ENCODE measurements around the gene KPNA6. TPM values are rescaled to one million over a fixed set of nuclear protein-coding genes. Genes with fewer than 3 reads are reported as not detected.

Gene KPNA6
- polyA plus RNA-seq, 1 donor from 2014 or later, result 17.3 TPM

GRCh38 chr1:32104127-32104526 lies 3.7 kb upstream of the KPNA6 start:
- Histone ChIP-seq H3K36me3 (ENCODE audit: insufficient read depth, low read length) (no peaks in the 10 kb centered on the region), H3K9ac (ENCODE audit: low read length) (no peak overlapping the region), H3K4me2 (ENCODE audit: low read length) (no peak overlapping the region), H3K27me3 (ENCODE audit: insufficient read depth, low read depth, low read length) (no peaks in the 10 kb centered on the region), H3K79me2 (replicated peaks; ENCODE audit: insufficient read depth, low read length) (peaks cover 6% of the 10 kb centered on the region), H3K27ac (ENCODE audit: low read length) (no peak overlapping the region), H2AFZ (ENCODE audit: low read depth, low read length) (no peak overlapping the region), H3K4me3 (ENCODE audit: low read length) (no peak overlapping the region), H3K9me2 (ENCODE audit: insufficient read depth, low read length) (no peaks in the 10 kb centered on the region), H3K9me3 (ENCODE audit: low read length) (no peaks in the 10 kb centered on the region), H3F3A (ENCODE audit: insufficient read depth, low read length, poor library complexity, severe bottlenecking) (no peaks in the 10 kb centered on the region), H4K20me1 (ENCODE audit: insufficient read depth) (no peaks in the 10 kb centered on the region)
- no peak for TF ChIP-seq TAF1 (IDR thresholded peaks at IDR 0.05; ENCODE audit: low read depth)
- no peak for TF ChIP-seq MXI1 (conservative IDR thresholded peaks at IDR 0.05; ENCODE audit: poor library complexity, severe bottlenecking)
- TF ChIP-seq CTCF (IDR thresholded peaks at IDR 0.05; ENCODE audit: poor library complexity, severe bottlenecking), result no peak
- TF ChIP-seq RAD21 (conservative IDR thresholded peaks at IDR 0.05), result no peak
- no peak for TF ChIP-seq EP300 (conservative IDR thresholded peaks at IDR 0.05; ENCODE audit: poor library complexity, severe bottlenecking)
- TF ChIP-seq EZH2 (IDR thresholded peaks at IDR 0.05; ENCODE audit: borderline replicate concordance, insufficient read depth, low read length, poor library complexity, severe bottlenecking), result no peak
- no peak for TF ChIP-seq SMC3 (conservative IDR thresholded peaks at IDR 0.05; ENCODE audit: poor library complexity)
- no peak for TF ChIP-seq POLR2AphosphoS5 (IDR thresholded peaks at IDR 0.05)
- no peak for TF ChIP-seq REST (IDR thresholded peaks at IDR 0.05; ENCODE audit: borderline replicate concordance)

GRCh38 chr1:32105338-32105737 lies 2.5 kb upstream of the KPNA6 start:
- Histone ChIP-seq H3F3A (ENCODE audit: insufficient read depth, low read length, poor library complexity, severe bottlenecking) (no peaks in the 10 kb centered on the region), H3K79me2 (replicated peaks; ENCODE audit: insufficient read depth, low read length) (peaks cover 18% of the 10 kb centered on the region), H3K27me3 (ENCODE audit: insufficient read depth, low read depth, low read length) (no peaks in the 10 kb centered on the region), H3K9me3 (ENCODE audit: low read length) (no peaks in the 10 kb centered on the region), H3K9me2 (ENCODE audit: insufficient read depth, low read length) (no peaks in the 10 kb centered on the region), H3K4me2 (ENCODE audit: low read length) (no peak overlapping the region), H2AFZ (ENCODE audit: low read depth, low read length) (no peak overlapping the region), H3K27ac (ENCODE audit: low read length) (no peak overlapping the region), H3K36me3 (ENCODE audit: insufficient read depth, low read length) (no peaks in the 10 kb centered on the region), H3K9ac (ENCODE audit: low read length) (no peak overlapping the region), H3K4me3 (ENCODE audit: low read length) (no peak overlapping the region), H4K20me1 (ENCODE audit: insufficient read depth) (no peaks in the 10 kb centered on the region)
- TF ChIP-seq CTCF (IDR thresholded peaks at IDR 0.05; ENCODE audit: poor library complexity, severe bottlenecking) (no peak), TAF1 (IDR thresholded peaks at IDR 0.05; ENCODE audit: low read depth) (no peak), RAD21 (conservative IDR thresholded peaks at IDR 0.05) (no peak), SMC3 (conservative IDR thresholded peaks at IDR 0.05; ENCODE audit: poor library complexity) (no peak)

Measured in neural cell (in vitro differentiated cells).